ENCODE results near the gene COPS9.

DNA sequence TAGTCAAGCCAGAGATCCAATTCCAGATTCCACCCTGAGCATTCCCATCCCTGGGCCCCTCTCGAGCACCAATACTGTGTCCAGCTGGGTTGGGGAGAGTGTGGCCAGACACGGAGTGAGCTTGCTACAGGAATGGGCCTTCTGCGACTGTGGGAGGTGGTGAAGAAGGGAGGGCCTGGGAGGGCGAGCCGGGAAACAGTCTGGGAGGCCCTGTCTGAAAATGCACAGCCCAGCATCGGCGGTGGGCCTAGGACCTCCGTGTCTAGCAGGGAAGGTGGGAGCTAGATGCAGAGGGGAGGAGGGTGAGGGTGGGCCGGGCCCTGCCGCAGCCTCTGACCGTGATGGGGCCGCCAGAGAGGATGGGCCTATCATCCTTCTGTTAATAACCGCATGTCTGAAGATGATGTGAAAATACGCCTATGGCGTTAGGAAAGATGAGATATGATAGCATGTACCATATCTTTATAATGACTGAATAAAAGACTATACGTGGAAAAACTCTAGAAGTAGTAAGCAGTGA, 6.2 kb upstream of the COPS9 start:
- TF ChIP-seq ARNT (IDR thresholded peaks at IDR 0.05) = no peak
- TF ChIP-seq, protein P1, sequence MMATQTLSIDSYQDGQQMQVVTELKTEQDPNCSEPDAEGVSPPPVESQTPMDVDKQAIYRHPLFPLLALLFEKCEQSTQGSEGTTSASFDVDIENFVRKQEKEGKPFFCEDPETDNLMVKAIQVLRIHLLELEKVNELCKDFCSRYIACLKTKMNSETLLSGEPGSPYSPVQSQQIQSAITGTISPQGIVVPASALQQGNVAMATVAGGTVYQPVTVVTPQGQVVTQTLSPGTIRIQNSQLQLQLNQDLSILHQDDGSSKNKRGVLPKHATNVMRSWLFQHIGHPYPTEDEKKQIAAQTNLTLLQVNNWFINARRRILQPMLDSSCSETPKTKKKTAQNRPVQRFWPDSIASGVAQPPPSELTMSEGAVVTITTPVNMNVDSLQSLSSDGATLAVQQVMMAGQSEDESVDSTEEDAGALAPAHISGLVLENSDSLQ (IDR thresholded peaks at IDR 0.05) = no peak
- no peak for TF ChIP-seq SP1 (IDR thresholded peaks at IDR 0.05)
- no peak for TF ChIP-seq LEF1 (IDR thresholded peaks at IDR 0.05; ENCODE audit: borderline replicate concordance)
- no peak for TF ChIP-seq CTBP1 (IDR thresholded peaks at IDR 0.05; ENCODE audit: borderline replicate concordance)
- no peak for TF ChIP-seq FOXM1 (IDR thresholded peaks at IDR 0.05; ENCODE audit: borderline replicate concordance)
- no peak for TF ChIP-seq FOXA1 (IDR thresholded peaks at IDR 0.05)
- no peak for TF ChIP-seq ELF4 (IDR thresholded peaks at IDR 0.05)
